ENCODE measurements around the gene IQSEC1. TPM values are rescaled to one million over a fixed set of nuclear protein-coding genes. Genes with fewer than 3 reads are reported as not detected.

IQSEC1 gene
- total RNA-seq, 4 donors from 2014 or later = 24.0 to 43.0 (median 31.8) TPM

DNA sequence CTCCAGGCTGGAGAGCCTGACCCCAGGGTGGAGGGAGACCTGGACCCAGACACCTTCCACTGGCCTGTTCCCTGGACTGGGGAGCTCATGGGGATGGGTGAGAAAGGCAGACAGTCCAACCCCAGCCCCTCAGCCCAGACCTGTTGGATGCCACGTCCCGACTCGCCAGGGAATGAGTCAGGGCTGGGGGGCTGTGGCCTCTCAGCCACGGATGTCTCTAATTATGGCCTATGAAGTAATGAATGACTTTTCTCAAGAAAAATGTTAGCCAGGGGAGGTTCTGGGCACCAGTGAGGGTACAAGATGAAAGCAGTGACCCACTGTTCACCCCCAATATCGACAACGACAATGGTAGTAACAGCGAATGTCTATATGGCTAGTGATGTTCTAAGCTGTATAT is 124.9 kb downstream of the IQSEC1 start:
- intact Hi-C loops (cut with DNase I; ENCODE audit: low total_unique reads) = no loop called here
- Histone ChIP-seq H3K4me1 (peaks cover 13 to 33% (median 23%) of the 10 kb centered on the region in 4 donors), H3K27ac (no peak overlapping the region), H3K9me3 (no peaks in the 10 kb centered on the region), H3K27me3 (no peaks in the 10 kb centered on the region), H3K4me3 (no peak overlapping the region), H3K36me3 (no peaks in the 10 kb centered on the region)
- in situ Hi-C loops (cut with MboI; ENCODE audit: low pct_ligation_motif_present in 1 of 4, low pct_unique_long_range_greater_than_20kb in 1 of 4, low sequenced_read_pairs in 3 of 4) = no loop called here
- WGBS, 2 donors (ENCODE audit: low coverage in 1 of 2) = 80 to 81% methylated on average over 3 to 7 of the region's 7 CpGs
- no peak for TF ChIP-seq POLR2AphosphoS5 (IDR thresholded peaks at IDR 0.05)
- TF ChIP-seq, protein P1, sequence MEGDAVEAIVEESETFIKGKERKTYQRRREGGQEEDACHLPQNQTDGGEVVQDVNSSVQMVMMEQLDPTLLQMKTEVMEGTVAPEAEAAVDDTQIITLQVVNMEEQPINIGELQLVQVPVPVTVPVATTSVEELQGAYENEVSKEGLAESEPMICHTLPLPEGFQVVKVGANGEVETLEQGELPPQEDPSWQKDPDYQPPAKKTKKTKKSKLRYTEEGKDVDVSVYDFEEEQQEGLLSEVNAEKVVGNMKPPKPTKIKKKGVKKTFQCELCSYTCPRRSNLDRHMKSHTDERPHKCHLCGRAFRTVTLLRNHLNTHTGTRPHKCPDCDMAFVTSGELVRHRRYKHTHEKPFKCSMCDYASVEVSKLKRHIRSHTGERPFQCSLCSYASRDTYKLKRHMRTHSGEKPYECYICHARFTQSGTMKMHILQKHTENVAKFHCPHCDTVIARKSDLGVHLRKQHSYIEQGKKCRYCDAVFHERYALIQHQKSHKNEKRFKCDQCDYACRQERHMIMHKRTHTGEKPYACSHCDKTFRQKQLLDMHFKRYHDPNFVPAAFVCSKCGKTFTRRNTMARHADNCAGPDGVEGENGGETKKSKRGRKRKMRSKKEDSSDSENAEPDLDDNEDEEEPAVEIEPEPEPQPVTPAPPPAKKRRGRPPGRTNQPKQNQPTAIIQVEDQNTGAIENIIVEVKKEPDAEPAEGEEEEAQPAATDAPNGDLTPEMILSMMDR (IDR thresholded peaks at IDR 0.05) = no peak
- TF ChIP-seq EP300 (IDR thresholded peaks at IDR 0.05; ENCODE audit: low read depth) = no peak
- TF ChIP-seq POLR2A (IDR thresholded peaks at IDR 0.05) = no peak
- DNase-seq = no peak

GRCh38 chr3:12947504-12948369 is 125.5 kb downstream of the IQSEC1 start:
- H3K36me3 ChIP-seq = no peaks in the 10 kb centered on the region
- TF ChIP-seq, protein P1 (IDR thresholded peaks at IDR 0.05) = no peak
- TF ChIP-seq EP300 (IDR thresholded peaks at IDR 0.05; ENCODE audit: low read depth) = no peak
- no peak for TF ChIP-seq POLR2AphosphoS5 (IDR thresholded peaks at IDR 0.05)
- no peak for TF ChIP-seq POLR2A (IDR thresholded peaks at IDR 0.05)
- in situ Hi-C loops (cut with MboI; ENCODE audit: low pct_ligation_motif_present in 1 of 4, low pct_unique_long_range_greater_than_20kb in 1 of 4, low sequenced_read_pairs in 3 of 4) = no loop called here

DNA sequence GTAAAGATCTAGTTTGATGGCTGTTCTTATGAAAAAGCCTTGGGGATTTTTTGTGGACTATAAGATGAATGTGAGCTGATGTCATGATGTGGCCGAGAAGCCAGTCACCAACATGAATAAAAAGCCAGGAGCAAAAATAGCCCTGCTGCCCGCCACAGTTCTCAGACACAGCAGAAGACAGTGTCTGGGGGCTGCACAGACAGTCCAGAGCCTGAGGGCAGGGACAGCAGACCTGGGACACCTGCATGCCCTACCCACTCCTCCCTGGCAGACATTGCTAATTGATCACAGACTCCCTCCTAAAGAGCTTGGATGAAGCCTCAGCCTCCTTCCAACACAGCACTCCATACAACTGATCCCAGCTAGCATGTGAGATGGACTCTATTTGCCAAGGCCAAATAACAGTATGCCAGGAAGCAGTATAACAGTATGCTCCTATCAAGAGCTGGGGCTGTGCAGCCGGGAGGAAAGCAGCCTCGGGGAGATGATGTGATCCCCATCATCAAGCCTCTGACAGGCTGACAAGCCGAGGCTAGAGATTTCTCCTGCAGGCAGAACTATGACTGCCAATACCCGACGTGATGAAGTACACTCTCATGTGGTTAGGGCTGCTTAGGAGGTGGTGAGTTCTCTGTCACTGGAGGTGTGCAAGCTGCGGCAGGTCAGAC is 126.4 kb downstream of the IQSEC1 start:
- in situ Hi-C loops (cut with MboI; ENCODE audit: low pct_ligation_motif_present in 1 of 4, low pct_unique_long_range_greater_than_20kb in 1 of 4, low sequenced_read_pairs in 3 of 4) (no loop called here), intact Hi-C loops (cut with DNase I; ENCODE audit: low total_unique reads) (no loop called here)
- no peak for TF ChIP-seq EP300 (IDR thresholded peaks at IDR 0.05; ENCODE audit: low read depth)
- no peak for TF ChIP-seq POLR2A (IDR thresholded peaks at IDR 0.05)
- TF ChIP-seq, protein P1 (IDR thresholded peaks at IDR 0.05) = no peak
- TF ChIP-seq POLR2AphosphoS5 (IDR thresholded peaks at IDR 0.05) = no peak
- no peaks in the 10 kb centered on the region for H3K36me3 ChIP-seq
- H3K27ac ChIP-seq = no peak overlapping the region
- H3K9me3 ChIP-seq = no peaks in the 10 kb centered on the region
- WGBS, 2 donors (ENCODE audit: low coverage in 1 of 2) = 83 to 86% methylated on average over 1 to 8 of the region's 8 CpGs
- H3K4me3 ChIP-seq = no peak overlapping the region
- peaks cover 13 to 33% (median 23%) of the 10 kb centered on the region in 4 donors for H3K4me1 ChIP-seq
- no peak for DNase-seq
- no peaks in the 10 kb centered on the region for H3K27me3 ChIP-seq

More at GRCh38 chr3:12947504-12948369, 125.5 kb downstream of the IQSEC1 start:
- Histone ChIP-seq H3K9me3 (no peaks in the 10 kb centered on the region), H3K27me3 (no peaks in the 10 kb centered on the region), H3K4me1 (peaks cover 13 to 33% (median 23%) of the 10 kb centered on the region in 4 donors), H3K27ac (no peak overlapping the region), H3K4me3 (no peak overlapping the region)
- DNase-seq = peak; percentile 74
- intact Hi-C loops (cut with DNase I; ENCODE audit: low total_unique reads) = no loop called here
- WGBS, 2 donors (ENCODE audit: low coverage in 1 of 2) = 50% methylated on average over 7 of the region's 7 CpGs; no CpG with 5 or more reads in 1 of the 2 donors

DNA sequence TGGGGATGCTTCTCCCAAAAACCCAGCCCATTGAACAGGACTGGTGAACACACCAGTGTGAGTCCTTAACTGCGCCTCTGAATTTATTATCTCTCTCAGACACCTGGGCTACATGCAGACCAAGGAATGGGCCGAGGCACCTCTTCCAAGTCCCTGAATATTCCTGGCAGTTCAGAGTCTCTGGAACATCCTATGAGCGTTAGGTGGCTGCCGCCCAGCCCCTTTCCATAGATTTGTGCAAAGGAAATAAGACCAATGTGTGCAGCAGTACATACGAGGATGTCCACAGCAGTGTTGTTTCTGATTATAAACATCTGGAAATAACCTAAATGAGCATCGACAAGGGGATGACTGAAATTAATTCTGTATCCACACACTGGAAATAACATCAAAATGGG is 127.0 kb downstream of the IQSEC1 start:
- Histone ChIP-seq H3K4me1 (peaks cover 13 to 33% (median 23%) of the 10 kb centered on the region in 4 donors), H3K4me3 (no peak overlapping the region), H3K27me3 (no peaks in the 10 kb centered on the region), H3K27ac (no peak overlapping the region), H3K36me3 (no peaks in the 10 kb centered on the region), H3K9me3 (no peaks in the 10 kb centered on the region)
- 82 to 90% methylated on average over 4 to 6 of the region's 6 CpGs for WGBS, 2 donors (ENCODE audit: low coverage in 1 of 2)
- DNase-seq = no peak
- intact Hi-C loops (cut with DNase I; ENCODE audit: low total_unique reads) (no loop called here), in situ Hi-C loops (cut with MboI; ENCODE audit: low pct_ligation_motif_present in 1 of 4, low pct_unique_long_range_greater_than_20kb in 1 of 4, low sequenced_read_pairs in 3 of 4) (no loop called here)
- TF ChIP-seq, protein P1 (IDR thresholded peaks at IDR 0.05) = no peak
- TF ChIP-seq POLR2AphosphoS5 (IDR thresholded peaks at IDR 0.05) (no peak), EP300 (IDR thresholded peaks at IDR 0.05; ENCODE audit: low read depth) (no peak), POLR2A (IDR thresholded peaks at IDR 0.05) (no peak)

Data from transverse colon (tissue), 4 donors.